ENCODE results near the gene APBA2.
A peak's percentile ranks its signal among the peaks of the same experiment; 100 is the strongest.

GRCh38 chr15:28989239-28989830 lies 103.6 kb downstream of the APBA2 start:
- TF ChIP-seq ZNF311 (tag by site-specific recombination; IDR thresholded peaks at IDR 0.05; ENCODE audit: borderline replicate concordance) (no peak), ZNF707 (tag by site-specific recombination; IDR thresholded peaks at IDR 0.05) (no peak), CTCF (tag by site-specific recombination; IDR thresholded peaks at IDR 0.05) (peak; percentile 27; the same call in 1 of the 2 replicates), ZSCAN18 (tag by site-specific recombination; IDR thresholded peaks at IDR 0.05) (no peak), ZNF138 (tag by site-specific recombination; IDR thresholded peaks at IDR 0.05; ENCODE audit: borderline replicate concordance) (no peak), REST (tag by site-specific recombination; IDR thresholded peaks at IDR 0.05) (no peak), ZSCAN30 (tag by site-specific recombination; IDR thresholded peaks at IDR 0.05) (no peak)
